Measurements from ENCODE around the gene AVEN. TPM values are rescaled to one million over a fixed set of nuclear protein-coding genes. Genes with fewer than 3 reads are reported as not detected.

AVEN gene
- total RNA-seq, 4 donors from 2014 or later = 14.8 to 38.7 (median 26.9) TPM

DNA sequence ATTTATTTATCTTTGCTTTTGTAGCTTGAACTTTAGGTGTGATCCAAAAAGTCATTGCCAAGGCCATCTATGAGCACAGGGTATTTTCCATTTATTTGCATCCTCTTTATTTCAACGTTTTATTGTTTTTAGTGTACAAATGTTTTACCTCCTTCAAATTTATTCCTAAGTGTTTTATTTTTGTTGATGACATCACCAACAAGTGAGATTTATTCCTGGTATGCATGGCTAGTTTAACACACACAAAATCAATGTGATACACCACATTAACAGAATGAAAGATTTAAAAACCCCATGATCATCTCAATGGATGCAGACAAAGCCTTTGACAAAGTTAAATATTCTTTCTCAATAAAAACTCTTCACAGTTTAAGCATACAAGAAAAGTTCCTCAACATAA lies 137.0 kb downstream of the AVEN start:
- 0% methylated on average over 1 of the region's 1 CpG for WGBS, 2 donors (ENCODE audit: low coverage in 1 of 2)
- no peak for TF ChIP-seq EP300 (IDR thresholded peaks at IDR 0.05)
- TF ChIP-seq POLR2AphosphoS5 (IDR thresholded peaks at IDR 0.05) = no peak
- no peak for TF ChIP-seq POLR2A (IDR thresholded peaks at IDR 0.05)
- TF ChIP-seq, protein P1, sequence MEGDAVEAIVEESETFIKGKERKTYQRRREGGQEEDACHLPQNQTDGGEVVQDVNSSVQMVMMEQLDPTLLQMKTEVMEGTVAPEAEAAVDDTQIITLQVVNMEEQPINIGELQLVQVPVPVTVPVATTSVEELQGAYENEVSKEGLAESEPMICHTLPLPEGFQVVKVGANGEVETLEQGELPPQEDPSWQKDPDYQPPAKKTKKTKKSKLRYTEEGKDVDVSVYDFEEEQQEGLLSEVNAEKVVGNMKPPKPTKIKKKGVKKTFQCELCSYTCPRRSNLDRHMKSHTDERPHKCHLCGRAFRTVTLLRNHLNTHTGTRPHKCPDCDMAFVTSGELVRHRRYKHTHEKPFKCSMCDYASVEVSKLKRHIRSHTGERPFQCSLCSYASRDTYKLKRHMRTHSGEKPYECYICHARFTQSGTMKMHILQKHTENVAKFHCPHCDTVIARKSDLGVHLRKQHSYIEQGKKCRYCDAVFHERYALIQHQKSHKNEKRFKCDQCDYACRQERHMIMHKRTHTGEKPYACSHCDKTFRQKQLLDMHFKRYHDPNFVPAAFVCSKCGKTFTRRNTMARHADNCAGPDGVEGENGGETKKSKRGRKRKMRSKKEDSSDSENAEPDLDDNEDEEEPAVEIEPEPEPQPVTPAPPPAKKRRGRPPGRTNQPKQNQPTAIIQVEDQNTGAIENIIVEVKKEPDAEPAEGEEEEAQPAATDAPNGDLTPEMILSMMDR (IDR thresholded peaks at IDR 0.05) = no peak
- H3K4me3 ChIP-seq = no peak overlapping the region
- no peak overlapping the region for H3K27ac ChIP-seq
- H3K36me3 ChIP-seq = no peaks in the 10 kb centered on the region
- no peaks in the 10 kb centered on the region for H3K27me3 ChIP-seq
- H3K9me3 ChIP-seq = no peaks in the 10 kb centered on the region
- H3K4me1 ChIP-seq = no peaks in the 10 kb centered on the region
- no peak for ATAC-seq

DNA sequence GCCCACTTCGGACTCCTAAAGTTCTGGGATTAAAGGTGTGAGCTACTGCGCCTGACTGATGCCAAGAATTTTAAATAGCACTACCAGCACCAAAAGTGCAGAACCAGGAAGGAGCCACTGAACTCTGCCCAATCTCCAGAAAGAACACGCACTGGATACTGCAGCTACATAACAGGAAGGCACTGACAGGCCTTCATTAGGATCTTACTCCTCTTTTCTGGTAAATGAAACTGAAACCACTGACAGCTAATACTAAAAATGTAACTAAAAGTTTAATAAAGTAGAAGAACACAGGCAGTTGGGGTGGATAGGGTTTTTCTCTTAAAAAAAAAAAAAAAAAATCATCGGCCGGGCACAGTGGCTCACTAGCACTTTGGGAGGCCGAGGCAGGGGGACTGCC lies 144.8 kb downstream of the AVEN start:
- TF ChIP-seq POLR2A (IDR thresholded peaks at IDR 0.05) = no peak
- TF ChIP-seq, protein P1 (IDR thresholded peaks at IDR 0.05) = no peak
- Histone ChIP-seq H3K27ac (no peak overlapping the region), H3K4me3 (no peak overlapping the region), H3K27me3 (no peaks in the 10 kb centered on the region), H3K36me3 (no peaks in the 10 kb centered on the region), H3K4me1 (no peaks in the 10 kb centered on the region), H3K9me3 (no peaks in the 10 kb centered on the region)
- no peak for ATAC-seq
- 70 to 92% methylated on average over 4 to 5 of the region's 6 CpGs for WGBS, 2 donors (ENCODE audit: low coverage in 1 of 2)

DNA sequence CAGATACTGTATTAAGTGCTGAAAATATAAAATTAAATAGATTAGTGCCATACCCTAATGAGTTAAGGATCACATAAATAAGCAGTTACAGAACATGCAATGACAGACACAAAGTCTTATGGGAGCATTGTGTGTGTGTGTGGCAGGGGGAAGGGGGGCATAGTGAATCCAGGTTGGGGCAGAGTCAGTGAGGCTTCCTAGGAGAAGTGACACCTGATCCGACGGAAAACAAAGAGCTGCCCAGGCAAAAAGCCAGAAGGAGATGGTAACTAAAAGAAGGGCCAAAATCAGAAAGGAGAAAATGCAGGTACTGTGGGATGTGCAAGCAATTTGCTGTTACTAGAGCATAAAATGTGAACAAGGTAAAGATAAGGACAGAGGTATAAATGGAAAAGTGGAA lies 150.8 kb downstream of the AVEN start:
- Histone ChIP-seq H3K4me3 (no peak overlapping the region), H3K4me1 (no peaks in the 10 kb centered on the region), H3K27me3 (no peaks in the 10 kb centered on the region), H3K27ac (no peak overlapping the region), H3K9me3 (no peaks in the 10 kb centered on the region), H3K36me3 (no peaks in the 10 kb centered on the region)
- no peak for ATAC-seq
- TF ChIP-seq, protein P1 (IDR thresholded peaks at IDR 0.05) = no peak
- TF ChIP-seq EP300 (IDR thresholded peaks at IDR 0.05) = no peak
- no peak for TF ChIP-seq POLR2AphosphoS5 (IDR thresholded peaks at IDR 0.05)
- no peak for TF ChIP-seq POLR2A (IDR thresholded peaks at IDR 0.05)
- 30 to 44% methylated on average over 2 of the region's 2 CpGs for WGBS, 2 donors (ENCODE audit: low coverage in 1 of 2)

DNA sequence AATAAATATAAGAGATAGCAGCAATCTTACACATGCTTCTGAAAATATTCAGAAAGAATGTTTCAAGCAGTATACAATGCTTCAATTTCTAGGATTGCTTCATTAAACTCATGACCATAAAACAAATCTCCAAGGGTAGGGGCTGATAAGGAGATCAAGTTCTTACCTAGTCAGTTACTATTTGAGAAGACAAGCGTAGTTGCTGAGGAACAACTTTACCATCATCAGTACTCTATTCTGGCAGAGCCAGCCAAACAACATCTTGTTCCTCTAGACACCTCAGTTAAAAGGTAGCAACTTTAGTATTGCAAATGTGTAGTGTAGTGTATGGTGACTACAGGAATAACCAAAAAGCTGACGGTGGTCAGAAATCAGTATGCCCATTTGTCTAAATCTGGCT lies 156.1 kb downstream of the AVEN start:
- 93 to 100% methylated on average over 2 of the region's 2 CpGs for WGBS, 2 donors (ENCODE audit: low coverage in 1 of 2)
- Histone ChIP-seq H3K36me3 (no peaks in the 10 kb centered on the region), H3K27ac (no peak overlapping the region), H3K9me3 (no peaks in the 10 kb centered on the region), H3K4me1 (no peaks in the 10 kb centered on the region), H3K27me3 (no peaks in the 10 kb centered on the region), H3K4me3 (no peak overlapping the region)
- no peak for ATAC-seq
- TF ChIP-seq POLR2AphosphoS5 (IDR thresholded peaks at IDR 0.05) = no peak
- TF ChIP-seq EP300 (IDR thresholded peaks at IDR 0.05) = no peak
- TF ChIP-seq, protein P1 (IDR thresholded peaks at IDR 0.05) = no peak
- no peak for TF ChIP-seq POLR2A (IDR thresholded peaks at IDR 0.05)

DNA sequence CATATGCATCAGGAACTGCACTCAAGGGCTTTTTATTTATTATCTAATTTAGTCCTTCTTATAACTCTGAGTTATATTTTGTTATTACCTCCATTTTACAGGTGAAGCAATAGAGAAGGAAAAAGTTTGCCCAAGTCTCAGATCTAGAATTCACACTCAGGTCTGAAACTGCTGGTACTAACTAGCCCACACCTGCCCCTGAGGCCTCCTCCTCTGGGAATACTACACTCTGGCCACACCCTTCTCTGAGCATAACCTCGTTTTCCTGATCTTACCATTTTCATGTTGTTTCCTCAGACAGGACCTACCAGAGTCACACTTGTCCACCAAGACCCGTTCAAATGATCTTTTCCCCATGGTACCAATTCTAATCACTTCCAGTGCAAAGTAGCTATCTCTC lies 164.8 kb downstream of the AVEN start:
- H3K4me3 ChIP-seq = no peak overlapping the region
- no peak for ATAC-seq
- no peaks in the 10 kb centered on the region for H3K36me3 ChIP-seq
- H3K27me3 ChIP-seq = no peaks in the 10 kb centered on the region
- no peak overlapping the region for H3K27ac ChIP-seq
- TF ChIP-seq EP300 (IDR thresholded peaks at IDR 0.05) = no peak
- no peak for TF ChIP-seq POLR2AphosphoS5 (IDR thresholded peaks at IDR 0.05)
- TF ChIP-seq POLR2A (IDR thresholded peaks at IDR 0.05) = no peak
- TF ChIP-seq, protein P1 (IDR thresholded peaks at IDR 0.05) = no peak
- 78 to 81% methylated on average over 2 of the region's 2 CpGs for WGBS, 2 donors (ENCODE audit: low coverage in 1 of 2)
- no peaks in the 10 kb centered on the region for H3K9me3 ChIP-seq
- no peaks in the 10 kb centered on the region for H3K4me1 ChIP-seq
